Endodermal cell (in vitro differentiated cells): Measurements from ENCODE around the gene HRH2. TPM values are rescaled to one million over a fixed set of nuclear protein-coding genes. Genes with fewer than 3 reads are reported as not detected.
"Not testable (repeated sequence)": the region's sequence is repeated elsewhere in the genome, so short reads cannot be mapped to it uniquely, and the experiment has no call there.

Source experiments
- DNase-seq: peaks from one replicate; pipeline ENCODE4 v3.0.0-alpha.2; 2017
- H3K27ac ChIP-seq: 2 replicates; pipeline ENCODE4 v1.5.1; 2013; ENCODE audit warnings: mild to moderate bottlenecking, low read depth, low read length, moderate library complexity
- H3K27me3 ChIP-seq: 2 replicates; pipeline ENCODE4 v1.6.1; 2013; ENCODE audit warnings: mild to moderate bottlenecking, low read length, moderate library complexity; ENCODE audit not compliant: insufficient read depth, control insufficient read depth, poor library complexity, severe bottlenecking
- H3K36me3 ChIP-seq: 2 replicates; pipeline ENCODE4 v1.7.0; 2013; ENCODE audit warnings: mild to moderate bottlenecking, low read length, moderate library complexity; ENCODE audit not compliant: control insufficient read depth, insufficient read depth
- H3K4me1 ChIP-seq: one replicate; pipeline ENCODE4 v1.7.0; 2013; ENCODE audit warnings: low read length; ENCODE audit not compliant: control insufficient read depth, insufficient read depth
- H3K4me3 ChIP-seq: 2 replicates; pipeline ENCODE4 v1.5.1; 2013; ENCODE audit warnings: mild to moderate bottlenecking, low read length, moderate library complexity
- H3K9ac ChIP-seq: 2 replicates; pipeline ENCODE4 v1.6.1; 2013; ENCODE audit warnings: mild to moderate bottlenecking, low read length, moderate library complexity; ENCODE audit not compliant: poor library complexity, severe bottlenecking; ENCODE audit errors: extremely low read depth
- H3K9me3 ChIP-seq: 2 replicates; pipeline ENCODE4 v1.6.1; 2013; ENCODE audit warnings: mild to moderate bottlenecking, low read length, moderate library complexity; ENCODE audit not compliant: control insufficient read depth
- H3K27ac Mint-ChIP-seq: 2 replicates; pipeline ENCODE4 v1.8.0; 2020; ENCODE audit warnings: mixed read lengths
- H3K27me3 Mint-ChIP-seq: 2 replicates; pipeline ENCODE4 v1.8.0; 2021; ENCODE audit warnings: mild to moderate bottlenecking, mixed read lengths; ENCODE audit not compliant: insufficient read depth
- H3K36me3 Mint-ChIP-seq: 2 replicates; pipeline ENCODE4 v1.8.0; 2020; ENCODE audit warnings: low read depth, mixed read lengths
- H3K4me1 Mint-ChIP-seq: 2 replicates; pipeline ENCODE4 v1.8.0; 2020; ENCODE audit warnings: mixed read lengths
- H3K4me3 Mint-ChIP-seq: 2 replicates; pipeline ENCODE4 v1.8.0; 2020; ENCODE audit warnings: mild to moderate bottlenecking, moderate library complexity, mixed read lengths
- H3K9me3 Mint-ChIP-seq: 2 replicates; pipeline ENCODE4 v1.8.0; 2020; ENCODE audit warnings: mild to moderate bottlenecking, mixed read lengths
- WGBS, 2 experiments: methylation state at CpG; one replicate each; pipeline versions ENCODE4 v1.1.5 to v1.1.7; 2013; ENCODE audit warnings: missing lambda C conversion rate in 2 of 2, mixed read lengths in 1 of 2; ENCODE audit not compliant: insufficient coverage in 1 of 2, insufficient read length in 1 of 2; 5-methylcytosine and 5-hydroxymethylcytosine counted together
- total RNA-seq, 2 donors: library from RNA; stranded (reverse); fragmentation: NEBNext Ultra II Directional in 1 of 2; extraction: Animal tissue kit (Norgen Biotek cat#: 25700) in 1 of 2; gene quantifications; 2 replicates in 1 of 2; 3 replicates in 1 of 2; pipeline ENCODE4 v1.2.1, GENCODE V29; 2021
- TF ChIP-seq, protein P1 (sequence below): fragments of 200-600 bp; sonication (generic); conservative IDR thresholded peaks from 2 replicates; pipeline ENCODE4 v1.5.0; 2021; ENCODE audit warnings: antibody characterized with exemption, mild to moderate bottlenecking

HRH2 gene
- total RNA-seq, 2 donors from 2014 or later, result 2.1 to 3.3 TPM

DNA sequence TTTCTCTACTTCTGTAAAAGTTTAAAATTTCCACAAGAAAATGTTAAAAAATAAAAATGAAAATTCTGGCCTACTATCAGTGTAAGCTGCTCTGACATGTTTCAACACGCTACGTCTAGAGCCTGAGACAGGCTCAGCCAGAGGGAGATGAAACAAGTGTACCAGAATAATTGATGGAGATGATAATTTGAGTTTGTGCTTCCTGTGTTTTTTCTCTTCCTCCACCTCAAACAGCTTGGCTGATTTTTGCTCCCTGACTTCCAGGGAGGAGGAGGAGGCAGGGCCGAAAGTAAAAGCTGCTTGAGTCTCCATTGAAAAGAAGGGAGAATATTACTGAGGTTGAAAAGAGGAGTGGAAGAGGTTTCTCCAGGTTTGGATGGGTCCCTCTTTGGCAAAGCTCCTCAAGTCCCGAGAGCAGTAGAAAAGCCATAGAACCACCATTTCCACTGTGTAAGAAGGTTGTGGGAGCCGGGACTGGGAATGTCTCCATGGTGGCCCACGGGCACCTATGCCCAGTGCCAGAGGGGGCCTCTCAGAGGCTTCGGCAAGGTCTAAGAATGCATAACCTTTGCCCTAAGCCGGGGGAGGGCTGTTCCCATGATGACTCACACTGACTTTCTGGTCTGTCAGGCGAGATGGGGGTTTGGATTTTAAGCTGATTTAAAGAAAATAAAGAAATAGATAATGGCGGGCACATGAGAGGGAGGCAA lies 95.1 kb downstream of the HRH2 start:
- no peaks in the 10 kb centered on the region for H3K36me3 ChIP-seq
- H3K4me1 ChIP-seq, result no peaks in the 10 kb centered on the region
- WGBS, 2 experiments, result 61 to 77% methylated on average over 5 to 10 of the region's 10 CpGs
- H3K27ac ChIP-seq, result no peak overlapping the region
- H3K4me1 Mint-ChIP-seq, result peaks cover 2% of the 10 kb centered on the region
- no peak overlapping the region for H3K9ac ChIP-seq
- peaks cover 6% of the 10 kb centered on the region for H3K27me3 Mint-ChIP-seq
- H3K36me3 Mint-ChIP-seq, result no peaks in the 10 kb centered on the region
- no peaks in the 10 kb centered on the region for H3K9me3 Mint-ChIP-seq
- no peak overlapping the region for H3K4me3 ChIP-seq
- DNase-seq, result no peak
- no peaks in the 10 kb centered on the region for H3K9me3 ChIP-seq
- no peak overlapping the region for H3K4me3 Mint-ChIP-seq
- TF ChIP-seq, protein P1, sequence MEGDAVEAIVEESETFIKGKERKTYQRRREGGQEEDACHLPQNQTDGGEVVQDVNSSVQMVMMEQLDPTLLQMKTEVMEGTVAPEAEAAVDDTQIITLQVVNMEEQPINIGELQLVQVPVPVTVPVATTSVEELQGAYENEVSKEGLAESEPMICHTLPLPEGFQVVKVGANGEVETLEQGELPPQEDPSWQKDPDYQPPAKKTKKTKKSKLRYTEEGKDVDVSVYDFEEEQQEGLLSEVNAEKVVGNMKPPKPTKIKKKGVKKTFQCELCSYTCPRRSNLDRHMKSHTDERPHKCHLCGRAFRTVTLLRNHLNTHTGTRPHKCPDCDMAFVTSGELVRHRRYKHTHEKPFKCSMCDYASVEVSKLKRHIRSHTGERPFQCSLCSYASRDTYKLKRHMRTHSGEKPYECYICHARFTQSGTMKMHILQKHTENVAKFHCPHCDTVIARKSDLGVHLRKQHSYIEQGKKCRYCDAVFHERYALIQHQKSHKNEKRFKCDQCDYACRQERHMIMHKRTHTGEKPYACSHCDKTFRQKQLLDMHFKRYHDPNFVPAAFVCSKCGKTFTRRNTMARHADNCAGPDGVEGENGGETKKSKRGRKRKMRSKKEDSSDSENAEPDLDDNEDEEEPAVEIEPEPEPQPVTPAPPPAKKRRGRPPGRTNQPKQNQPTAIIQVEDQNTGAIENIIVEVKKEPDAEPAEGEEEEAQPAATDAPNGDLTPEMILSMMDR, result no peak
- H3K27ac Mint-ChIP-seq, result no peak overlapping the region
- H3K27me3 ChIP-seq, result peaks cover 13% of the 10 kb centered on the region

DNA sequence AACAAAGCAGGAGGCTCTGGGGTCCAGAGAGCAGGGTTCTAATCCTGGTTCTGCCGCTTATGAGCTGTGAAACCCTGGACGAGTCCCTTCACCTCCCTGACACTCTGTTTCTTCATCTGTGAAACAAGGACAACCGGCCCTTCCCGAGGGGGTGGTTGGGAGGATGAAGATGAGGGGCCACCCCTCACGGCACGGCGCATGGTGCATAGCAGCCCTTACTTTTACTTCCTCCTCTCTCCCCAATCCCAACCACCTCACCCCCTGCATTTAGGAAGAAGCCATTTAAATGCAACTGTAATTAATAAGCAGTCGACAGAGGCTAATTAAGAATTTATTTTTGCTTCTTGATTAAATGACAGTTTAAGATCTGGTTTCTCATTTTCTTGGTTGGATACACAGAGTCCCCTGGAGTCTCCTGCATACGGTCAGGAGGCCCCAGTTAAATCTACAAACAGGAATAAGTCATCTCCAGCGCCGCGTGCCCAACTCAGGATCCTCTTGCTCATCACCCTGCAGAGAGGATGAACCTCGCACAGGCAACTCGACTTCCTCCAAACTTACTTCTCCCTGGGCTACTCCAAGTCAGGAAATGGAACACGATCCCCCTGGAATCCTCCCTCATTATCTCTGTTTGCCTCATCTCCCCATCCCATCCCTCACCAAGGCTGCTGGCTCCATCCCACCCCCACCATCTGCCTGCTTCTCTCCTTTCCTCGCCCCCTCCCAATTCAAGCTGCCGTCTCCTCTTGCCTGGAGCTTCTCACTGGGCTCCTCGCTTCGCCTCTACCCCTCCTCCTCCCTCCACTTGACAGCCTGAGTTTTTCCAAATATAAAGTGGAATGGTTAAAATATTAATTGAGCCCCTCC lies 95.9 kb downstream of the HRH2 start:
- Histone ChIP-seq H3K9me3 (no peaks in the 10 kb centered on the region), H3K9ac (no peak overlapping the region), H3K27ac (no peak overlapping the region), H3K4me1 (no peaks in the 10 kb centered on the region), H3K36me3 (no peaks in the 10 kb centered on the region), H3K27me3 (peaks cover 10% of the 10 kb centered on the region), H3K4me3 (no peak overlapping the region)
- H3K9me3 Mint-ChIP-seq, result no peaks in the 10 kb centered on the region
- 80 to 87% methylated on average over 8 to 17 of the region's 19 CpGs for WGBS, 2 experiments
- peaks cover 2% of the 10 kb centered on the region for H3K4me1 Mint-ChIP-seq
- TF ChIP-seq, protein P1, result no peak
- no peak overlapping the region for H3K4me3 Mint-ChIP-seq
- no peaks in the 10 kb centered on the region for H3K36me3 Mint-ChIP-seq
- H3K27me3 Mint-ChIP-seq, result peaks cover 6% of the 10 kb centered on the region
- DNase-seq, result no peak
- H3K27ac Mint-ChIP-seq, result no peak overlapping the region

DNA sequence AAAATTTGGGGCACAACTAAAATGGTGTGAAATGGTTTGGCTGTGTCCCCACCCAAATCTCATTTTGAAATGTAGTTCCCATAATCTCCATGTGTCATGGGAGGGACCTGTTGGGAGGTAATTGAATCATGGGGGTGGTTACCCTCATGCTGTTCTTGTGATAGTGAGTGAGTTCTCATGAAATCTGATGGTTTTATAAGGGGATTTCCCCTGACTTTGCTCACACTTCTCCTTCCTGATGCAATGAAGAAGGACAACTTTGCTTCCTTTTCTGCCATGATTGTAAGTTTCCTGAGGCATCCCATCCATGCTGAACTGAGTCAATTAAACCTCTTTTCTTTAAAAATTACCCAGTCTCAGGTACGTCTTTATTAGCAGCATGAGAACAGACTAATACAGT lies 102.1 kb downstream of the HRH2 start:
- H3K4me3 Mint-ChIP-seq, DNase-seq, H3K36me3 ChIP-seq, H3K27ac Mint-ChIP-seq, H3K9ac ChIP-seq, H3K36me3 Mint-ChIP-seq, H3K27ac ChIP-seq, H3K4me1 Mint-ChIP-seq, H3K4me3 ChIP-seq, H3K27me3 ChIP-seq, H3K4me1 ChIP-seq, H3K9me3 ChIP-seq, H3K27me3 Mint-ChIP-seq: not testable (repeated sequence)
- peaks cover 22% of the 10 kb centered on the region for H3K9me3 Mint-ChIP-seq
- 83 to 93% methylated on average over 1 of the region's 1 CpG for WGBS, 2 experiments

Other genes starting within 250 kb of the HRH2 start
- gene DRD1, start 213.9 kb upstream of the HRH2 start, total RNA-seq, result under 1 TPM; 0.53 to 0.59 TPM
- 100 to 1,000 TPM; 122 to 154 TPM for gene SFXN1, start 179.5 kb upstream of the HRH2 start, total RNA-seq
- gene CPLX2, start 213.5 kb downstream of the HRH2 start, total RNA-seq, result not detected